ENCODE results near the gene NEK7.

The NEK7 gene

GRCh38 chr1:198255784-198256183, 99.0 kb downstream of the NEK7 start:
- no peak for DNase-seq (ENCODE audit: low spot score)

GRCh38 chr1:198258491-198258890, 101.7 kb downstream of the NEK7 start:
- DNase-seq (ENCODE audit: low spot score): peak; percentile 33

DNA sequence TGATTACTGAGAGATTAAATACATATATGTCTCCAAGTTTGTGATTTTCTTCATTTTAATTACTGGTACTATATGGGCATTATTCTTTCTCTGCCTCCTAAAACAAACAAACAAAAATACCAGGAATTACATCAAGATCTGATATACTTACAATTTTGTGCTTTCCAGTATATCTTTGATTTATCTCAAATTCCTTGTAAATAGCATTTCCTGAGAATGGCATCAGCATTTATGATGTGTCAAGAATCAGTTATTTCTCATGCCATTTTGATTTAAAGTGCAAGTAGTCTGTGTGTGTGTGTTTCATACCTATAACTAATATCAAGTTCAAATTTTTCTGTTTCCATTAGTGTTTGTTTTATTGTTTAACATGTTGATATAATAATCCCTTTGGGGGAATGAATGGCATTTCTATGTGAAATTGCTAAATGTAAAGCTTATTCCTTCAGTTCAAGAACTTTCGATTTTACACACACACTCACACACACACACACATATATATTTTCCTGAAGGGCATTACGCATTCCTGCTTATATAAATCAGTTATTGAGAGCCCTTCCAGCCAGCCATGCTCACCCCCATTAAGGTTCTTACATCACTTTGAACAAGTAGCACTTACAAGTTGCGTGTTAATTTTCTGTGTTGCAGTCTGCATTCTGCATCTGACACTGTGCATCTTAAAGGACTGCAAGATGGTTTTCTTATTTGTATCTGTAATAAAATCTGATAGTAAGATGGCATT, 102.7 kb downstream of the NEK7 start:
- no peak for DNase-seq (ENCODE audit: low spot score)

DNA sequence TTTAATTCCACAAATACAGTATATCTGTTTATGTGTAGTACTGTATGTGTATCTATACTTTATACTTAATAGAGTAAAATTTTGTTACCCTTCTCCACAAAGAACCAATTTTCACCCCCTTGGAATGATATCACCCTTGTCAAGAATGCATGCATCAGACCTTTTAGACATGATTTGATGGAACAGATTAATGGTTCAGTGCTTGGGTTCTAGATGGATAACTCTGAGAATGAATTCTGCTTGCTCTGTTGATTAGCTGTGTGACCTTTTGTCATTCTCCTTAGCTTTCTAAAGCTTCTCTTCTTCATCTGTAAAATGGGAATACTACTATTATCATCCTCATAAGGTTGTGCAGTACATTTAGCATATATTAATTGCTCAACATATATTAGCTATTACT, 105.1 kb downstream of the NEK7 start:
- no peak for DNase-seq (ENCODE audit: low spot score)

DNA sequence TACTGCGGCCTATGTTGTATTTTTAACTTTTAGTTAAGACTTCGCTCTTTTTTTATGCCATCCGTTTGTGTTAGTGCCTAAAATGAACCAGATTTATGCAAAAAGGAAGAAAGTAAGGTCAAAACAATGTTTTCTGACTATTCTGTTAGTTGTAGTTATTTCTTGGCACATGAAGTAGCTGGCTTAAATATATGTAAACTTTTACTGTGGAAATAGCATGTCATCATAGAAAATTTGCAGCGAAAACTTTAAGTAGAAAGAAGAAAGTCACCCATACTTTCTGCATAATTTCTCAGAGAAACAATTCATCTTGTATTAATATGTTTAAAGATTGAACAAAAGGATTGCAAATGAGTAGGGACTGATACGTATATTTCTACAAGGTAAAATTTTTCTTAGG, 106.4 kb downstream of the NEK7 start:
- DNase-seq (ENCODE audit: low spot score): no peak

- DNase-seq (ENCODE audit: low spot score): no peak
Measured at GRCh38 chr1:198264282-198264681, 107.5 kb downstream of the NEK7 start.

GRCh38 chr1:198265073-198265661, 108.4 kb downstream of the NEK7 start:
- DNase-seq (ENCODE audit: low spot score): no peak

GRCh38 chr1:198267056-198267455, 110.3 kb downstream of the NEK7 start:
- DNase-seq (ENCODE audit: low spot score): no peak

DNA sequence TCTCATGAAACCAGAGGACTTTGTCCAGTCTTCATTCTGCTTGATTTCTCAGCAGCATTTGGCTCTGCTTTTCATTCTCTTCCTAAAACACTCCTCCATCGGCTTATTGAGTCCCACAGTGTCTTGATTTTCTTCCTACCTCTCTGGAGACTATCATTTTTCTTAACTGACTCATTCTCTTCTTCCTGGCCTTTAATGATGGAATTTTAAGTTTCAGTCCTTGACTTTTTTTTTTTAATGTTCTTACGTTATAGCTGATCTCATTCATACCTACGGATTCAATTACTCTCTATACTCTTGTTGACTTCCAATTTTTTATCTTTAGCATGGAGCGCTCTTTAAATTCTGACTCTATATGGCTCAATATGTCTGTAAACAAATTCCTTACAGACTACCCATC, 111.1 kb downstream of the NEK7 start:
- no peak for DNase-seq (ENCODE audit: low spot score)

DNA sequence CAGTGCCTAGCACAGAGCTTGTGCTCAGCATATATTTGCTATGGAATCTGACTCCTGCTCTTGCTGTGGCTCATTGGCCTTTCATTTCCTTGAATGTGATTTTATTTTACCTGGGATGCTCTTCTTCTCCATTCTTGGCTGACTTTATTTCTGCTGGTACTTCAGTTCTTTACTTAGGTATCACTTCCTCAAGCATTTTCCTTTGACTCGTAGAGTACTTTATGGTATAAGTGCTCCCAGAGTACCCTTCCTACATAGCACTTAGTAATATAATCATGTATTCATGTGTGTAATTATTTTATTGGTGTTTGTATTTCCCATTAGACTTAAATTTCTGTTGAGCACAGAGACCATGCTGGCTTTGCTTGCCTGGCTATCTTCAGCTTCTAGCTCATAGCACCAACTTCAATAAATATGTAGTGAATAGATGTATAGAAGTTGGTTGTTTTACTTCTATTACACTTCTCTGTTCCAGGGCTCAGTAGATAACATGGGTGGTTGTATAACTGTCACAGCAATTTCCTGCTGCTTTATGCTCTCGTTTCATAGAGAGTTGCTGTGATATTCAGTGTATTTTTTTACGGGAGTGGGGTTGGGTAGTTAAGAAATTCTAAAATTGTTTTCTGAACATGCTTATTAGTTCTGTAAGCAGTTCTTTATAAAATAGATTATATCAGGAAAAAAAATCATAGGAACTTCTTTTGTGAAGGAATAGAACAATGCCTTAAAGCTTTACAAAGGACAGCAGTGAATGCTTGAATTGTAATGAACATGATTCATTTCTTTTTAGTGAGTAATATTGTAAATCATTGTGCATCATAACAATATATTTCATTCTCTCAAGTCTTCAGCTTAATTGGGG, 112.2 kb downstream of the NEK7 start:
- no peak for DNase-seq (ENCODE audit: low spot score)

- no peak for DNase-seq (ENCODE audit: low spot score)
Measured at GRCh38 chr1:198269646-198269940, 112.8 kb downstream of the NEK7 start.

- no peak for DNase-seq (ENCODE audit: low spot score)
Measured at GRCh38 chr1:198270273-198270828, 113.6 kb downstream of the NEK7 start.

DNA sequence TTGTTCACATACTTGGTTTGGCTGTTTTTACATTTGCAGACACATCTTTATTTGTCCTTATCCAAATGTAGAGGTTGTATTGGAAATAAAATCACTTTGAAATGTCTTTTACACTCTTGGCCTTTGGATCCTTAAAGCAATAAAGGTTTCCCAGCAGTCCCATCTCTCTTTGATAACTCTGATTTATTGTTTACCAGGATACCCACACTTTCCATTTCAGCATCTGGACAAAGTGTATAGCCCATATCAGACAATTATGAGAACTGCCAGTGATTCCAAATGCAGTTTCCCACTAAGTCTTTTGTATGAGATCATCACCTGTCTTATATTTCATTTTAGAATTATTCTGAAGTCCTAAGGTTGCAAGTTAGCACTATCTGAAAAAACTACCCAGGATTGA, 114.7 kb downstream of the NEK7 start:
- DNase-seq (ENCODE audit: low spot score): no peak

GRCh38 chr1:198272492-198272891, 115.7 kb downstream of the NEK7 start:
- DNase-seq (ENCODE audit: low spot score): no peak

GRCh38 chr1:198273748-198274295, 117.0 kb downstream of the NEK7 start:
- no peak for DNase-seq (ENCODE audit: low spot score)

GRCh38 chr1:198275597-198275996, 118.8 kb downstream of the NEK7 start:
- DNase-seq (ENCODE audit: low spot score): no peak

GRCh38 chr1:198276241-198276640, 119.4 kb downstream of the NEK7 start:
- DNase-seq (ENCODE audit: low spot score): no peak

GRCh38 chr1:198278943-198279342, 122.1 kb downstream of the NEK7 start:
- no peak for DNase-seq (ENCODE audit: low spot score)

DNA sequence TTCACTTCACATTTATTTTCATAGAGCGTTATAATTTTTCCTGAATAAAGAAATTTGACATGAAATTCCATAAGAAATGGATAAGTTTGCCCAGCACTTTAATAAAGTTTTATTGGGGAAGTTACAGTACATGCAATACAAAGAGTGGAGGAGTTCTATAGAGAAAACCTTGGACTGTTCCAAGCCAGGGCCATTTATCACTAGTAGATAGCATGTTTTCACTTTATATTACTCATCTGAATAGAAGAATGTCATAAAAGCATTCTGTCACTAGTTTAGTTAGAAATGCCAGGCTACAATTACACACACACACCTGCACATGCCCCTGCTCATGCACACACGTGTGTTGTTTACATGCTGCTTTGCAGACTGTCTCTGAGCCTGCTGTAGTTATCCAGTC, 123.3 kb downstream of the NEK7 start:
- no peak for DNase-seq (ENCODE audit: low spot score)

GRCh38 chr1:198281911-198282310, 125.1 kb downstream of the NEK7 start:
- DNase-seq (ENCODE audit: low spot score): no peak

GRCh38 chr1:198283222-198283621, 126.4 kb downstream of the NEK7 start:
- DNase-seq (ENCODE audit: low spot score): no peak

GRCh38 chr1:198287916-198288315, 131.1 kb downstream of the NEK7 start:
- no peak for DNase-seq (ENCODE audit: low spot score)
